ENCODE data around the gene SGTA. TPM values are rescaled to one million over a fixed set of nuclear protein-coding genes. Genes with fewer than 3 reads are reported as not detected.

Gene SGTA
- total and polyA plus RNA-seq, 9 of the 15 experiments (the other 6 are each of a cell fraction or from before 2014, with no cell fraction given) = 1.4 to 110 (median 49.9) TPM

DNA sequence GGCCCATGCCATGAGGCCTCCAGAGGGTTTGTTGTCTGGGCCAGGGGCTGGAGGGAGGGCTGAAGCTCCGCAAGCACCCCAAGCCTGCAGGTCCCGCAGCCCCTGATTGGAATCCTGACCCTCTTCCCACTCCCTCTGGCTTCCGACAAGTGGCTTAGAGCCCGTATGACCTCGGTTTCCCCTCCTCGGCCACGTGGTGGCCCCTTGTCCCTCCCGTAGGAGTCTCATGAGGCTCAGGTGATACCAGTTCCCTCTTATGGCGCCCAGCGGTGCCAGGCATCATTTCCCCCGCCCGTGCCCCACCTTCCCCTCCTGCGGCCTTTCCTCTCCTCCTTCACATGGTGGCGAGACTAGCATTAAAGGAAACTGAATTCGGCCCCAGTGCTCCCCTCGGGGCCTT, 8.4 kb upstream of the SGTA start:
- no peak for FAIRE-seq
- H3K4me1 ChIP-seq (replicated peaks in 1 of 2; ENCODE audit: control insufficient read depth in 2 of 2, insufficient read depth in 2 of 2, low read length in 2 of 2) = peaks cover 3 to 31% of the 10 kb centered on the region in 2 experiments; a peak in 3 of 5 replicates
- no peak overlapping the region for H3K4me2 ChIP-seq (ENCODE audit: insufficient read depth, low read length)
- no peak overlapping the region for H2AFZ ChIP-seq (ENCODE audit: low read depth, low read length)
- no peak overlapping the region for H3K27ac ChIP-seq (ENCODE audit: extremely low read depth, low read depth, low read length)
- 0 out of 2 replicates have a peak, but pooled peaks cover 5% of the 10 kb centered on the region for H4K20me1 ChIP-seq (replicated peaks; ENCODE audit: control insufficient read depth, insufficient read depth, low read length)
- ATAC-seq = no peak
- POLR2A ChIA-PET = no interaction called here
- peak overlapping the region in 1 of 2 experiments; percentile 20; a peak in 1 of 4 replicates for H3K9ac ChIP-seq (ENCODE audit: insufficient read depth in 1 of 2, low read depth in 2 of 2, low read length in 2 of 2)
- CTCF ChIA-PET (ENCODE audit: low intra/inter-chr PET ratio) = no interaction called here
- in situ Hi-C loops (cut with MboI) = no loop called here
- peaks cover 38% of the 10 kb centered on the region for H3K79me2 ChIP-seq (ENCODE audit: control insufficient read depth, insufficient read depth, low read length)
- no peak overlapping the region for H3K4me3 ChIP-seq
- intact Hi-C loops (cut with micrococcal nuclease) = no loop called here
- H3K36me3 ChIP-seq (ENCODE audit: control insufficient read depth, insufficient read depth, low read length) = peaks cover 84% of the 10 kb centered on the region; the same call in 2 of the 3 replicates
- no peak for DNase-seq (ENCODE audit: extremely low read depth in 1 of 4, low spot score in 3 of 4)
- WGBS (ENCODE audit: insufficient coverage, low coverage, missing lambda C conversion rate) = 85% methylated on average over 6 of the region's 16 CpGs
- BruUV-seq (replicated peaks) = no TSS peak
- H3K9me3 ChIP-seq (replicated peaks; ENCODE audit: control insufficient read depth, insufficient read depth, low read depth, low read length) = no peaks in the 10 kb centered on the region
- TF ChIP-seq POLR2G (IDR thresholded peaks at IDR 0.05; ENCODE audit: low read depth, low read length) = 0 out of 2 replicates have a peak, but pooled peaks have one; percentile 24
- no peak for TF ChIP-seq USF1 (CRISPR knock-in tag; IDR thresholded peaks at IDR 0.05)
- TF ChIP-seq VEZF1 (CRISPR knock-in tag; IDR thresholded peaks at IDR 0.05) = no peak
- TF ChIP-seq PYGO2 (tag; IDR thresholded peaks at IDR 0.05) = no peak
- H3K27me3 ChIP-seq (ENCODE audit: control insufficient read depth in 2 of 2, insufficient read depth in 2 of 2, low read length in 2 of 2) = no peaks in the 10 kb centered on the region
- peaks cover 3% of the 10 kb centered on the region for H3K9me1 ChIP-seq (ENCODE audit: control insufficient read depth, insufficient read depth, low read length)

Data from K562 (cell line).